ENCODE results near the gene INTS7.

The INTS7 gene

DNA sequence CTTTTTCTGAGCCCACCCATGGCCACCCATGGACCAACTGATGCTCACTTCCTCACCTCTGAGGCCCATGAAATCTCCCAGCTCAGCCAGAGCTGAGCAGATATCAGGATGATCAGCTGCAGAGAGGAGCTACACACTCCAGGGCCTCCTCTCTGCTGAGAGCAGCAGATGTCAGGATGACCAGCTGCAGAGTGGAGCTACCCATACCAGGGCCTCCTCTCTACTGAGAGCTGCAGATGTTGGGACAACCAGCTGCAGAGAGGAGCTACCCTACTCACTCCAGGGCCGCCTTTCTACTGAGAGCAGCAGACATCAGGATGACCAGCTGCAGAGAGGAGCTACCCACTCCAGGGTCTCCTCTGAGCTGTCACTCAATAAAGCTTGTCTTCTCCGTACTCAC is 133.4 kb downstream of the INTS7 start:
- DNase-seq, result no peak

DNA sequence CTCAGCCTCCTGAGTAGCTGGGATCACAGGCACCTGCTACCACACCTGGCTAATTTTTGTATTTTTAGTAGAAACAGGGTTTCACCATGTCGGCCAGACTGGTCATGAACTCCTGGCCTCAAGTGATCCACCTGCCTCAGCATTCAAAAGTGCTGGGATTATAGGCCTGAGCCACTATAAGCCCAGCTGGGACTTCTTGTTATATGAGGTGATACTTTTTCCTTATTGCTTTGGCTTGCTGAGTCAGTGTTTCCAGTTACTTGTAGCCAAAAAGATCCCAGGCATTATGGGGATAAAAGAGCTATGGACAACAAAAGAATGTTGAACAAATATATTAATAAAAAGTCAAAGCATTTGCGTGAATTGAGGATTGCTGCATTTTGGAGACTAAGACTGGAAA is 134.9 kb downstream of the INTS7 start:
- no peak for DNase-seq

- DNase-seq, result peak; percentile 19
Measured at GRCh38 chr1:211896958-211897357, 138.4 kb downstream of the INTS7 start.

DNA sequence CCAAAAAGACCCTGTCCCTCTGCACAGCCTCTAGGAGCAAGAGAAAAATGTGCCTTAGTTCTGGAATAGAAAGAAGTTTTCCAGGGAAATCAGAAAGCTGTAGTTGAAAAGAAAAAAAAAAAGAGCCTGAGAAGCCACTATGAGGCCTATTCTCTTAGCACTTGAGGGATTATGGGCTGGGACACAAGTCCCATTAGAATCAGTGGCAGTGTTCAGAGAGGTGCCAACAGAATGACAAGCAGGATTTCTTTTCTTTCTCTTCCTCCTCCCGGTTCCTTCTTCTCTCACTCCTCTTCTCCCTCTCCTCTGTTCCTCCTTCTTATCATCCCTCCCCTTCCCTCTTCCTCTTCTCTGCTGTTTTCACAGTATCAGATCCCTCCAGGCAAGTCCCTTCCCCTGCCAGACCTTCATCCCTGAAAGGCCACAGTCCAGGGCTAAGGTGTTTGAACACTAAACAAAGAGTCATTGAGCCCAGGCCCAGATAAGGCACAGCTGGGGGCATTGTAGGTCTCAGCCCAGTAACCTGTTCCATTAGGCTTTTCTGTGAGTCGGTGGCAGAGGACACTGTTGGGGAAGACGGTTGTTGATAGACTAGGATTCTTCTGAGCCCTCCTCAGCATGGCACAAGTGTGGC is 140.1 kb downstream of the INTS7 start:
- peak; percentile 79 for DNase-seq

- no peak for DNase-seq
Measured at GRCh38 chr1:211894312-211894711, 141.0 kb downstream of the INTS7 start.

DNA sequence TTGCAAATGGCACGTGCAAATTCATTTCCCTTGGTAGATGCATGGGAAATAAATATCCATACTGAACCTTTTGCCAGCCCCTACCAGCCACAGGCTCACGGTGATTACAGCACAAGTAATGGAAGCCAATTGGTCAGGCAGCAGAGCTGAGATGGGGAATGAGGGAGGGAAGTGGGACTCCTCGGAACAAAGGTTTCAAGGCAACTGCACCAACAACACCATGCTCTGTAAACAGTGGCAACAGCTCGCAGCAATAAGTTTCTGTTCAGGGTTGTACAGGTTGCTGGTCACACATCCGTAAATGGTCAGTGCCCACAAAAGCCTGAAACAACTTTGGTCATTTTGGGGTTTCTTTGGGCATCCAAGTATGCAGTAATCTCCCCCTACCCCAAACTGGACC is 142.1 kb downstream of the INTS7 start:
- DNase-seq, result no peak

DNA sequence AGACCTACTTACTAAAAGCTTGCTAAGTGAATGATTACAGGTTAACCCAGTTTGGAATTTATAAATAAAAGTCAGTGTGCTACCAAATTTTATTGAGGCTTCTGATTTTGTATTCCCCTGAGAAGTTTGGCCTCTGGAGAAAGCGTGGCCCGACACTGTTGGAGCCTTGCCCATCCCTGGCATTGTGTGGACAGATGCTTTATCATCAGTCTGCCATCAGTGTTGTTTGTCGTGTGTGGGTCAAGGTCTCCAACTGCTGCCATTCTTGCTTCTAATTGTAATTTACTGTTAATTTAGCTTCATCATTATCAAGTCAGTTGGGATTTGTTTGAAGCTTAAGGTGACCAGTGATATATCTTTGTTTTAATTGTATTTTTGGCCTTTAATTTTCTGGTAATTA is 142.8 kb downstream of the INTS7 start:
- DNase-seq, result no peak

- DNase-seq, result no peak
Measured at GRCh38 chr1:211891708-211892107, 143.6 kb downstream of the INTS7 start.

All from islet precursor cell (in vitro differentiated cells).